GM19328 (cell line): Measurements from ENCODE around the gene WRNIP1.
"Not testable (repeated sequence)": the region's sequence is repeated elsewhere in the genome, so short reads cannot be mapped to it uniquely, and the experiment has no call there.

Experiments
- ATAC-seq: cut with Tn5 transposase; IDR thresholded peaks from one replicate; pipeline ENCODE4 v1.9.1; 2021; ENCODE audit warnings: mild to moderate bottlenecking, moderate library complexity; ENCODE audit not compliant: unreplicated experiment

WRNIP1 gene

GRCh38 chr6:2782825-2783187, 17.6 kb downstream of the WRNIP1 start:
- ATAC-seq = no peak

GRCh38 chr6:2783188-2783963, 18.2 kb downstream of the WRNIP1 start:
- ATAC-seq = no peak

- no peak for ATAC-seq
Observed at GRCh38 chr6:2784061-2784460, 18.9 kb downstream of the WRNIP1 start.

- no peak for ATAC-seq
Observed at GRCh38 chr6:2784930-2785329, 19.7 kb downstream of the WRNIP1 start.

- no peak for ATAC-seq
Observed at GRCh38 chr6:2786269-2786668, 21.1 kb downstream of the WRNIP1 start.

- ATAC-seq = no peak
Observed at GRCh38 chr6:2790588-2791449, 25.6 kb downstream of the WRNIP1 start.

- ATAC-seq = no peak
Observed at GRCh38 chr6:2791450-2791974, 26.3 kb downstream of the WRNIP1 start.

GRCh38 chr6:2792330-2793110, 27.3 kb downstream of the WRNIP1 start:
- no peak for ATAC-seq

GRCh38 chr6:2793534-2794151, 28.4 kb downstream of the WRNIP1 start:
- ATAC-seq = no peak

- no peak for ATAC-seq
Observed at GRCh38 chr6:2794171-2794730, 29.1 kb downstream of the WRNIP1 start.

- ATAC-seq = no peak
Observed at GRCh38 chr6:2795162-2795561, 30.0 kb downstream of the WRNIP1 start.

- no peak for ATAC-seq
Observed at GRCh38 chr6:2795956-2796355, 30.8 kb downstream of the WRNIP1 start.

- ATAC-seq = no peak
Observed at GRCh38 chr6:2796861-2797260, 31.7 kb downstream of the WRNIP1 start.

GRCh38 chr6:2797564-2798031, 32.4 kb downstream of the WRNIP1 start:
- no peak for ATAC-seq

GRCh38 chr6:2798586-2799134, 33.5 kb downstream of the WRNIP1 start:
- ATAC-seq = no peak

GRCh38 chr6:2799936-2800527, 34.8 kb downstream of the WRNIP1 start:
- no peak for ATAC-seq

- ATAC-seq = no peak
Observed at GRCh38 chr6:2800552-2801316, 35.5 kb downstream of the WRNIP1 start.

GRCh38 chr6:2801687-2802086, 36.5 kb downstream of the WRNIP1 start:
- not testable (repeated sequence) for ATAC-seq
